Neural crest cell (in vitro differentiated cells): Measurements from ENCODE around the gene COX6A2. TPM values are rescaled to one million over a fixed set of nuclear protein-coding genes. Genes with fewer than 3 reads are reported as not detected.

ENCODE experiments used
- DNase-seq: peaks from one replicate; pipeline ENCODE4 v3.0.0; 2021; ENCODE audit warnings: low read depth, mixed read lengths, low spot score
- H3K27ac Mint-ChIP-seq: one replicate; pipeline ENCODE4 v1.8.0; 2021; ENCODE audit warnings: mild to moderate bottlenecking, mixed read lengths; ENCODE audit not compliant: unreplicated experiment
- H3K27me3 Mint-ChIP-seq: 2 replicates; pipeline ENCODE4 v1.8.0; 2021; ENCODE audit warnings: low read depth, mild to moderate bottlenecking, mixed read lengths
- H3K36me3 Mint-ChIP-seq: 2 replicates; pipeline ENCODE4 v1.8.0; 2021; ENCODE audit warnings: low read depth, mild to moderate bottlenecking, mixed read lengths
- H3K4me1 Mint-ChIP-seq: 2 replicates; pipeline ENCODE4 v1.8.0; 2021; ENCODE audit warnings: mixed read lengths
- H3K4me3 Mint-ChIP-seq: one replicate; pipeline ENCODE4 v1.8.0; 2021; ENCODE audit warnings: mild to moderate bottlenecking, mixed read lengths
- H3K9me3 Mint-ChIP-seq: 2 replicates; pipeline ENCODE4 v1.8.0; 2021; ENCODE audit warnings: mixed read lengths
- CTCF ChIP-seq: fragments of 200-600 bp; sonication (generic); conservative IDR thresholded peaks from 2 replicates; pipeline ENCODE4 v1.5.0; 2021; ENCODE audit warnings: antibody characterized with exemption, mild to moderate bottlenecking
- total RNA-seq: library from RNA; stranded (reverse); gene quantifications from 2 replicates; pipeline ENCODE4 v1.2.1, GENCODE V29; 2021

Gene COX6A2
- total RNA-seq, 1 donor from 2014 or later, result not detected

DNA sequence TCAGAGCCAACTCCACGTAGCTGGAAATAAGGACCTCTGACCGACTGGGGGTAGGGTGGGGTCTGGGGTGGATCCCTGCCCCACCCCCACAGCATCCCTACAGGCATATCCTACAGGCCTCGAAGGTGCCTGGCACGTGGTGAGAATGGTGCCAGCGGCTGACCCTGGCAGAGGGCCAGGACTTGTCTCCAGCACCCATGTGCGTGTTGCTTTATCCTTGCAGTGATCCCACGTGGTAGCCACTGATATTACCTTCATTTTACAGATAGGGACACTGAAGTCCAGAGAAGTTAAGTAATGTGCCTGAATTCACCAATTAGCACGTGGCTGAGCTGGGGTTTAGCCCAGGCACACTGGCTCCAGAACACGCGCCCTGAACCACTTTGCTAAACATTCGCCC is 26.7 kb downstream of the COX6A2 start:
- Mint-ChIP-seq H3K9me3 (peaks cover 4% of the 10 kb centered on the region), H3K36me3 (no peaks in the 10 kb centered on the region), H3K27ac (no peak overlapping the region)

GRCh38 chr16:31400191-31400590 is 28.0 kb downstream of the COX6A2 start:
- no peak for TF ChIP-seq CTCF
- Mint-ChIP-seq H3K4me3 (no peak overlapping the region), H3K9me3 (peaks cover 4% of the 10 kb centered on the region), H3K4me1 (no peaks in the 10 kb centered on the region), H3K27me3 (no peaks in the 10 kb centered on the region), H3K36me3 (no peaks in the 10 kb centered on the region), H3K27ac (no peak overlapping the region)
- DNase-seq, result no peak

More for the DNA sequence above, 26.7 kb downstream of the COX6A2 start:
- no peak for TF ChIP-seq CTCF
- H3K27me3 Mint-ChIP-seq, result no peaks in the 10 kb centered on the region
- no peak overlapping the region for H3K4me3 Mint-ChIP-seq
- no peak for DNase-seq
- no peaks in the 10 kb centered on the region for H3K4me1 Mint-ChIP-seq

DNA sequence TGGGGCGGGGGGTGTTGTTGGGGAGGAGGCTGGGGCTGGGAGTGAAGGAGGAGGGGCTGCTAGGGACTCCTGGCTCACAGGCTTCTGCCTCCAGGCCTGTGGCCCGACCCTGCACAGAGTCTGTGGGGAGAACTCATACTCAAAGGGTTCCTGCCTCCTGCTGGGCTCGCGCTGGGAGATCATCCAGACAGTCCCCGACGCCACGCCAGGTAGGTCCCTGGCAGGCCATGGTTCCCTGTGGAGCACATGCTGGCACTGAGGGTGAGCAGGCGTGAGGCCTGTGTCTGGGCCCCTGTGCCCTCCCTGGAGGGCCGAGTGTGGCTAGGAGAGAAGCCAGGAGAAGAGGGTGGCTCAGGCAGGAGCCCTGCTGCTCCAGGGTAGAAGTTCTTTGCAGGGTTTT is 30.5 kb downstream of the COX6A2 start:
- no peak for TF ChIP-seq CTCF
- no peak for DNase-seq
- Mint-ChIP-seq H3K9me3 (peaks cover 4% of the 10 kb centered on the region), H3K27ac (peak overlapping the region; percentile 19), H3K27me3 (no peaks in the 10 kb centered on the region), H3K4me1 (no peaks in the 10 kb centered on the region), H3K4me3 (no peak overlapping the region), H3K36me3 (no peaks in the 10 kb centered on the region)

DNA sequence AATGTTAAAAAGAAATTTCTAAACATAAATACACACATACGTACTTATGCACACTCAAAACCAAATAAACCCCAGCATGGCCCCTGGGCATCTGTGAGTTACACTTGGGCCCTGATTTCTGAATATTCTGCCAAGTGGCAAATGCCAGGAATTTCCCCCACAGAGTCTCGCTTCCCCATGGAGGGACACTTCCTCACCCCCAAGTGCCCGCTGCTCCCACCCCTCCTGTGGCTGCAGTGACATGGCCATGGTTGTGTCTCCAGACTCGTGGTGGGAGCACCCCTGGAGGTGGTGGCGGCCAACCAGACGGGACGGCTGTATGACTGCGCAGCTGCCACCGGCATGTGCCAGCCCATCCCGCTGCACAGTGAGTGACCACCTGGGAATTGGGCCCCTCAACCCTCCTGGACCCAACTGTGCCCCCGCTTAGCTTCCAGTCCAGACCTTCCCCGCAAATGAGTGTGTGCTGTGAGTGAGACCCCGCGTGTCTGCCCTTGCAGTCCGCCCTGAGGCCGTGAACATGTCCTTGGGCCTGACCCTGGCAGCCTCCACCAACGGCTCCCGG is 31.0 kb downstream of the COX6A2 start:
- H3K27me3 Mint-ChIP-seq, result peaks cover 2% of the 10 kb centered on the region
- no peaks in the 10 kb centered on the region for H3K4me1 Mint-ChIP-seq
- H3K4me3 Mint-ChIP-seq, result no peak overlapping the region
- H3K27ac Mint-ChIP-seq, result peak overlapping the region; percentile 83
- no peak for TF ChIP-seq CTCF
- H3K9me3 Mint-ChIP-seq, result peaks cover 4% of the 10 kb centered on the region
- DNase-seq, result no peak
- H3K36me3 Mint-ChIP-seq, result no peaks in the 10 kb centered on the region

DNA sequence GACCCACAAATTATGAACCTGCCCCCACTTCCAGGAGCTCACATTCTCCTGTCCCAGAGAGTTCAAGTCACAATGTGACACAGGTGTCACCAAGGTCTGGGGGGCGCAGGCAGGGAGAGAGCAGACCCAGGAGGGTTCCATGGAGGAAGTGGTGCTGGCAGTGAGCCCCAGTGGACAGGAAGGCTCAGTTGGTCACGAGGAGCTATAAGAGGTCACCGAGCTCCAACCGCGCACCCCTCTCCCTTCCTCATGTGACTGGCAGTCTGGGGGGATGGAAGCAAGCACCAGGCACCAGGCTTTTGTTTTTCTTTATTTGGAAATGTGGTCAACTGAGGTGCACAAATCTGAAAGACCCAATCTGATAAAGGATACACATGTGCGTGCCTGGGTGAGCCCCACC is 32.5 kb downstream of the COX6A2 start:
- peaks cover 4% of the 10 kb centered on the region for H3K27me3 Mint-ChIP-seq
- no peak overlapping the region for H3K4me3 Mint-ChIP-seq
- no peak overlapping the region for H3K27ac Mint-ChIP-seq
- no peaks in the 10 kb centered on the region for H3K4me1 Mint-ChIP-seq
- H3K9me3 Mint-ChIP-seq, result peaks cover 4% of the 10 kb centered on the region
- no peak for DNase-seq
- H3K36me3 Mint-ChIP-seq, result no peaks in the 10 kb centered on the region
- TF ChIP-seq CTCF, result no peak
